ENCODE measurements around the gene CHODL.

Gene CHODL, protein sequence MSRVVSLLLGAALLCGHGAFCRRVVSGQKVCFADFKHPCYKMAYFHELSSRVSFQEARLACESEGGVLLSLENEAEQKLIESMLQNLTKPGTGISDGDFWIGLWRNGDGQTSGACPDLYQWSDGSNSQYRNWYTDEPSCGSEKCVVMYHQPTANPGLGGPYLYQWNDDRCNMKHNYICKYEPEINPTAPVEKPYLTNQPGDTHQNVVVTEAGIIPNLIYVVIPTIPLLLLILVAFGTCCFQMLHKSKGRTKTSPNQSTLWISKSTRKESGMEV

DNA sequence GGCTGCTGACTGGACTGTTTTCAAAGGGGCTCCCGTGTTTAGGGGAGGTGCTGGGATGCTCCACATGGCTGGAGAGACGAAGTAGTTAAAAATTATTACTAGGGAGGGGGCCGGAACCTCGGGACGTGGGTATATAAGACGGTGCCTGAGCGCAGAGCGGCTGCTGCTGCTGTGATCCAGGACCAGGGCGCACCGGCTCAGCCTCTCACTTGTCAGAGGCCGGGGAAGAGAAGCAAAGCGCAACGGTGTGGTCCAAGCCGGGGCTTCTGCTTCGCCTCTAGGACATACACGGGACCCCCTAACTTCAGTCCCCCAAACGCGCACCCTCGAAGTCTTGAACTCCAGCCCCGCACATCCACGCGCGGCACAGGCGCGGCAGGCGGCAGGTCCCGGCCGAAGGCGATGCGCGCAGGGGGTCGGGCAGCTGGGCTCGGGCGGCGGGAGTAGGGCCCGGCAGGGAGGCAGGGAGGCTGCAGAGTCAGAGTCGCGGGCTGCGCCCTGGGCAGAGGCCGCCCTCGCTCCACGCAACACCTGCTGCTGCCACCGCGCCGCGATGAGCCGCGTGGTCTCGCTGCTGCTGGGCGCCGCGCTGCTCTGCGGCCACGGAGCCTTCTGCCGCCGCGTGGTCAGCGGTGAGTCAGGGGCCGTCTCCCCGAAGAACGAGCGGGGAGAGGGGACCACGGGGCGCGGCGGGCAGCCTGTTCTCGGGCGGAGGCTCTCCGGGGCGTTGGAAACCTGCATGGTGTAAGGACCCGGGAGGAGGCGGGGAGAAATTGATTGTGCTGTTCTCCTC lies at the start of gene CHODL:
CHODL (plus strand) TSS at position 163 of the 793 bp plus-strand sequence; CDS start at position 554, 391 bp downstream.
- no peak for DNase-seq

DNA sequence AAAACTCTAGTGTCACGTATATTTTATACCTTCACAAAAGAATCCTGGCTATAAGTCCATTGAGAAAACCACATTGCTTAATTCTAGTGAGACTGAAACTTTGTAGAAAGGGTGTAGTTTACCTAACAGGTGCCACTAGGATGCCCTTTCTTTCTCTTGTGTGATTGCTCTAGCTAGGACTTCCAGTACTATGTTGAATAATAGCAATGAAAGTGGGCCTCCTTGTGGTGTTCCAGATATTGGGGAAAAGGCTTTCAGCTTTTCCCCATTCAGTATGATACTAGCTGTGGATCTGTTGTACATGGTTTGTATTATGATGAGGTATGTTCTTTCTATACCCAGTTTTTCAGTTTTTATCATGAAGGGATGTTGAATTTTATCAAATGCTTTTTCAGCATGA lies 39.7 kb upstream of the CHODL start:
- no peak for DNase-seq

DNA sequence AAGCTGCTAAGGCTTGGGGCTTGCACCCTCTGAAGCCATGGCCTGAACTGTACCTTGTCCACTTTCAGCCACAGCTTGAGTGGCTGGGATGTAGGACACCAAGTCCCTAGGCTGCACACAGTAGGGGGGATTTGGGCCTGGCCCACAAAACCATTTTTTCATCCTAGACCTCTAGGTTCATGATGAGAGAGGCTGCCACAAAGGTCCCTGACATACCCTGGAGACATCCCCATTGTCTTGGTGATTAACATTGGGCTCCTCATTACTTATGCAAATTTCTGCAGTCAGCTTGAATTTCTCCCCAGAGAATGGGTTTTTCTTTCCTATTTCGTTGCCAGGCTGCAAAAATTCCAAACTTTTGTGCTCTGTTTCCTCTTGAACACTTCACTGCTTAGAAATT lies 26.3 kb upstream of the CHODL start:
- DNase-seq = no peak

DNA sequence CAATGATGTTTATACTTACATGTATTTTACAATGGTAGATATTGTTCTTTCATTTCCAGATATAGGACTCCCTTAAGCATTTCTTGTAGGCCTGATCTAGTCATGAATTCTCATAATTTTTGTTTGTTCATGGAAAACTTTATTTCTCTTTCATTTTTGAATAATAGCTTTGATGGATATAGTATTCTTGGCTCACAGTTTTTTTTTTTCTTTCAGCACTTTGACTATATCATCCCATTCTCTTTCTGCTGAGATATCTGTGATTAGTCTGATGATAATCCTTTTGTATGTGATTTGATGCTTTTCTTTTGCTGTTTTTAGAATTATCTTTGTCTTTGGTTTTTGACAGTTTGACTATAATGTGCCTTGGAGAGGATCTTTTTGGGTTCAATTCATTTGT lies 24.1 kb upstream of the CHODL start:
- DNase-seq = no peak

DNA sequence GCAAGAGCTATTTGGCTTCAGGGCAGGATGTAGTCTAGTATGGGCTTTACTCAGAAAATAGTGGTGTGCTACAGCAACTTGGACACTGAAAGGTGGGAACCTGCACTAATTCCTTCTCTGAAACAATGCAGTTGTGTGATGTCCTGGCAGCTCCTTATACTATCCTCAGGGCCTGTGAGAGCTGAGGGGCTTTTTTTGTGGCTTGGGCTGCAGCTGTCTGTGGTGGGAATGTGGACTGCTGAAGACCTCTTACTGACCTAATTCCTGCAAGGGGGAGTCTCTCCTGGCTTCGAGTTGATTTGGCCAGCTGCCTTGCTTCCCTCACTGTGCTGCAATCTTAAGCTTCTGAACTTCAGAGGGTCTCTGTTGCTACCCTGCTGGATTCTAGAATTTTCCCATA lies 22.3 kb upstream of the CHODL start:
- no peak for DNase-seq

DNA sequence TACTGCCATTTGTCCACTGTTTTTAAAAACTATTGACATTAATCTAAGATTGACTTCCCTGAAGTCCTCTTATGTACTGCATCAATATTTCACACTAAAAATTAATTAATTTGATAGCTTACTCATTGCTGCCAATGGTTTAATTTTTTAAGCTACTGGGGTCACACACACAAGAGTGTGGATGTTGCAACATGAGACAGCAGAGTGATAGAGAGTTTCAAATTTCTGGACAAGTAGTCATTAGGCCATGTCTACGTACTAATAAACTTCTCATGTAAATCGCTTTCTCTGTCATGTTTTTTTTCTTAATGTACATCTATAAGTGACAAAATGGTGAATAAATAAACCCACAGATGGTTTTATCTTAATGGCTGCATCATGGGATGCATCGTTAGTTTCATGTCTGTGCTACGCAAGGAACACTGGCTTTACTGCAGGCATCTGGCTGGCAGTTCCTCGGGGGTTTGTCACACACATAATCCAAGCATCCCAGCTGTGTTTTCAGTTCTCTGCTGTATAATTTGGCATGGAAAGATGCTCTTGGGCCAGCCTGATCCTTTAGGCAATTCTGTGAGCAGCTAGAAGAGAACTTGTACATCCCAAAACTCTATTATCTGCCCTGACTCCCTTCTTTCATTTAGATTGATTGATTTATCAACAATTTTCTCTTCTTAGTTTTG lies 16.4 kb upstream of the CHODL start:
- no peak for DNase-seq

DNA sequence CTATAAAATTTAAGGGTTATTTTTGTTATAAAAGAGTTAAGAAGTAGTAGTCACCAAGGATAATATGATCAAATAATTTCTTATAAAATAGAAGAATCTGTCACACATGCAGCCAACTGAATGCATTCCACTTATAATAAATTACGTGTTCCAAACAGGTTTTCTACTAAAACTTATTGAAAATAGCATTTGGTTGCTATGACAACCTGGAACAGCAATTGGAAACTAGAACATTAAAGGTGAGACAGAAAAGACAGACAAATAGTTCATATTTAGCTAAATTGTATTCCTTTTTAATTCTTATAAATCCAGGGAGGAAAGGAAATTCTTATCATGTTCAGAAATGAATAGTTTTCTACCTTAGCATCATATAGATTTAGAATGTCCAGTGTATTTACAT lies 9.1 kb upstream of the CHODL start:
- DNase-seq = no peak

DNA sequence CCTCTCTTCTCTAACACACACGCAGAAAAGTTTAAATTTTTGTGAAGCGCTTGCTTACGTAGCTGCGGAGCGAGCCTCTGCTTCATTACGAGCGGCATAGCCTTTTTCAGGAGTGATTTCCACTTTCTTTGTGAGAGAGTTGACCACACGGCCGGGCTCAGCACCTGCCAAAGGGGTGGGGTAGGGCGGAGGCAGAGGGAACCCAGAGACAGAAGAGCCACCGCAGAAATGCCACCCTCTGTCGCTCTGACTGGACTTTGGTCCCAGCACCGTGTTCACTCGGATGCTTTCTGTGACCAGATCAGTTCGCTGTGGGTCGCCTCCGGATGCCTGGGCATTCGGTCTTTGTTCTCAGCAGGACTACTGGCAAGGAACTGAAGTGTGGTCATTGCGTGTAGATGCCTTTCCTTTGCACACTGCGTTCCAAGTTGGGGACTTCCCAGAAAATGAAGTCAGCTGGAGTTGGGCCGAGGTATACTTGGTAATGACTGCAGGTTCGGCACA lies 883 bp downstream of the CHODL start:
- no peak for DNase-seq

DNA sequence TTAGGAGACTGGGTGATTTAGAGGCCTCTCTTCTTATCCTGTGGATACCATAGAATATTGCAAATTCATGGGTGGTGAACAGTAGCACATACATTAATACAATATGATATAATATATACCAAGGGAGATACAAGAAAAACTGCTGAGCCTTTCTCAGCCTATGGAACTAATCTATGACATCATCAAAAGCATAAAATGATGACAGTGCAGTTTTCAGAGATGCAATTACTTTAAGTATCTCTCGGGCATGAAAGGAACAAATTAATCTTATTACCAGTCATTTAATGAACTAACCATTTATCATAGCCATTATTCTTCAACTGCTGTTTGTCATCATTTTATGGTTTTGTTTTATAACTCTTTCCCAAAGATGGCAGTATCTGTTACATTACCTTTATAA lies 3.5 kb downstream of the CHODL start:
- DNase-seq = no peak

DNA sequence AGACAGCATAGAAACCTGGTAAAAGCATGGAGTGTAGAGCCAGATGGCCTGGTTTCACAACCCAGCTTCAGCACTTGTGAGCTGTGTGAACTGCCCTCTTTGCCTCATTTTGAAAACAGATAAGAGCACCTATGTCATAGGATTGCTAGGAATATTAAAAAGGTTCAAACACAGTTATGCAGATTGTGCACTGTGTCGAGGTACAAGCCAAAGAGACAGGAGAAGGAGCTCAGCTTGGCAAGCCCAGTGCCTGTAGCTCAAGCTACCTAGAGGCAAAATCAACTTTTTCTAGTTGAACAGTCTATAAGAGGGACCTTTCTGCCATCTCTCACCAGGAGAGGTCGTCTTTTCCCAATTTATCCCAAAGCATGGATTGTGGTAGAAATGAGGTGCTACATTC lies 5.0 kb downstream of the CHODL start:
- DNase-seq = no peak

DNA sequence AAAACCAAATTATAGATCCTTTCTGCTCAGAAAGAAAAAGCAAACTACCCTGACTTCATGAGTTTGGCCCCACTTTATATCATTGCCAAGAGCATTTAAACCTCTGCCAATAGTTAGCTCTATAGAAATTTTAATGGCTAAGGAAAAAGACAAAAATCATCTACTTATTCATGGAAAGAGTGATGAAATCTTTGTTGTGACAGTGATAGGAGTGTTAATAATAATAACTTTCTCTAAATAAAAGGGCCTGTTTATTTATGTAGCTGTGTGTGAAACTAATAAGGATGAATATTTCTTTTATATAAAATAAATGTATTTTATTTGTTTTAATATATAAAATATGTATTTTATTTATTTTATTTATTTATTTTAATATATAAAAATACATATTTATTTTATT lies 6.4 kb downstream of the CHODL start:
- DNase-seq = no peak

DNA sequence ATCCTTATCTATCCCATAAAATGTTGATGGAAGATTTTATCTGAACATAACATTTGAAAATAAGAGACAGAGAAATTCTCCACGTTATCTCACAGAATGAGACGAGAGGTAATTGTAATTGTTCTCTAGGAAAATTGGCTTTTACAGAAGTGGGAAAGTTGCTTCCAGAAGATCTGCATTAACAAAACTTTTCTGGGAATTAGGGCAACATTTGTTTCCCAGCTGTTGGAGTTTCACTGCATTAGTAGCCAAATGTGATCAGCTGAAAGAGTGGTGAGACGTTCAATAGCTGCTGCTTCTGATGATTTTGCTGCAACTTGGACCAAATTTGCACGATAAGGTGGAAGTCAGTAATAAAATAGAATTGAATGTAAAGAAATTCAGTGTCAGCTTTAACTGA lies 7.6 kb downstream of the CHODL start:
- no peak for DNase-seq

DNA sequence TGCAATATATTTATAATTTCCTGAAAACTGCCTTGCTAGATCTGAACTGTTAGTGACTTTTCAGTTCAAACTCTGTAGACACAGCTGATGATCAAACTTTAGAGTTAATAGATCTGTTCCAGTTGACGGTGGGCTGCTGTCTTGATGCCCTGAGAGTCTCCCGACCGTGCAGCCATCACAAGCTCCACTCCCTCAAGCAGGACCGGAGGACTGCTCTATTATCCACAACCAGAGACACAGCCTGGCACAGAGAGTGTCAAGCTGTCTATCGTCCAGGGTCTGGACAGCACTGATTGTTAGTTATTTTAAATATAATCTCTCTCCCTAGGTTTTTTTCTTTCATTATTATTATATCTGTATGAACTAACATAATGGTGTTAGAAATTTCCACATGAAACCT lies 8.0 kb downstream of the CHODL start:
- no peak for DNase-seq

DNA sequence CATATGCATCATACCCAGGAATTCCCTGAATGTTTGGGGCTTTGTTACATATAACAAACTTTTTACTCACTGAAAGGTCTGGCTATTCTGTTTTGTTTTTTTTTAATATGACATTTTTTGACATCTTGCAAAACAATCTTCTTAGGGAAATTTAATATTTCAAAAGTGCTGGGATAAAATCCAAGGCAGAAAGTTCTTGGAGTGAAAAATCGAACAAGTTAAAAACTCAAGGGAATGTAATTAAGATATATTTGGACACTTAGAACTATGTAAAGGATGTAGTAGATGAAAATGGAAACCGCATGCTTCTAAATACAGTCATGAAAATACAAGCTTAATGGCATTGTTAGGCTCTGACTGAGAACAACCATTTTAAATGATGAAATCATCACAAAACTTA lies 8.6 kb downstream of the CHODL start:
- DNase-seq = no peak

DNA sequence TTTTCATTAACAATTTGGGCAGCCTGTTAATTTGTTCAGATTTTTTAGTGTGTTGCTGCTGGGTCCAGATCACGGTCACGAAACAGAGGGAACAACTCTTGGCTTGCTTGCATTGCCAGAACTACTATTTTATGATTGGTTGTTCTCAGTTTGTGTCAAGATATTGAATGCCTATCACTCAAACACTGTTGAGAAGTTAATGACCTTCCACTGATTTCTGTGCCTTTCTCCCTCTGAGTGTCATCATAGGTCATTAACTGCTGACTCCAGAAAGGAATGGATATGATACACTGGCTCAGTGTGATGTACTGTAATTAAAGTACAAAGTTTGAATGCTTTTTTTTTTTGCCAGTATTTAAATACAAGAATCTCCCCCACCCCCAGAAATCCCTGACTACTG lies 9.2 kb downstream of the CHODL start:
- DNase-seq = no peak

DNA sequence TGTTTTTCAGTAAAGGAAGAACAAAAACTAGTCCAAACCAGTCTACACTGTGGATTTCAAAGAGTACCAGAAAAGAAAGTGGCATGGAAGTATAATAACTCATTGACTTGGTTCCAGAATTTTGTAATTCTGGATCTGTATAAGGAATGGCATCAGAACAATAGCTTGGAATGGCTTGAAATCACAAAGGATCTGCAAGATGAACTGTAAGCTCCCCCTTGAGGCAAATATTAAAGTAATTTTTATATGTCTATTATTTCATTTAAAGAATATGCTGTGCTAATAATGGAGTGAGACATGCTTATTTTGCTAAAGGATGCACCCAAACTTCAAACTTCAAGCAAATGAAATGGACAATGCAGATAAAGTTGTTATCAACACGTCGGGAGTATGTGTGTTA lies 21.3 kb downstream of the CHODL start:
- no peak for DNase-seq

DNA sequence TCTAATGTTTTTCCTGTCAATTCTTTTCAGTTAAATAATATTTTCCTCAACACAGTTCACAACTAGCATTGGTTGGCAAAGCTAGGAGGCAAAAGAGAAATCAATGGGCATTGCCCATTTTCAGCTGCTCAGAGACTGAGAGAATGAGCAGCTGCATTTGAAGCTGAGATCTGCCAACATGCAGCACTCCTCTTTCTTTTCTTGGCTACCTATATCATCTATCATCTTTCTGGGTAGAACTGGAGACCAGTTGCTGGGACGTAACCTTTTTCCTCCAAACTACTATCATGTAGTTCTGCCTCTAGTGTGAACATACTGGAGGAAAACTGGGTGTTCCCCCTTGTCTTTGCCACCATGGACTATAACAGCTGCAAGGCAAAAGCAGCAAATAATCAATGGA lies 22.9 kb downstream of the CHODL start:
- DNase-seq = no peak

DNA sequence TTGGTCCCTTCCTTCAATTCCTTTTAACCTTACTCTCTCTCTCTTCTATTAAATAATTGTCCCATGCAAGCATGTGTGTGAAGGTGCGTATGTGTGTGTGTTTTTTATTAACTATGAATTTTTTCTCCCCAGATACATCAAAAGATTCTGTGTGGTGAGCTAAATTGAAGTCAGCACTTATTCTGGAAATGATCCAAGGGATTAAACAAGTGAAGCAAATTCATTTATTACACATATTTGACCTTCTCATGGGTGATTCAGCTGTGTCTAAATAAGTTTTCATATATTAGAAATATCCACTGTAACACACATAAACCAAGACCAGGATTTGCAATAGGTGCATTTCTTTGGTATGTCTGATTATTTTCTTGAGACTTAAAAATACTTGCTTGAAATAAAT lies 24.3 kb downstream of the CHODL start:
- DNase-seq = no peak

DNA sequence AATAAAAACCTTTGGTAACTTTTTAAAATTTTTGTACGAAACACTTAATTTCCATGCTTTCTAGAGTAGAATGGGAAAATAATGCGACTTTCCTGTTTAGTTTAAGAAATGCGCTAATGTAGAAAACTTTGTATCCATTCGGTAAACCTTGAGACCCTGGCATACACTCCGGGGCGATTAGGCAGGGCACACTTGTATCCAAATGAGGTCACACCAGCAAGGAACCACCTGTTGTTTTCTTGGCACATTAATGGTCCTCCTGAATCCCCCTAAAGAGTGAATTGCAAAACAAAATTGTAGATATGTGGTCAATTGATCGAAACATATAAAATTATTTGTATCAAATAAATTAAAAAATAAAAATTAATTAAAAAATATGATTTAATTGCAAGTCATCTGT lies 25.2 kb downstream of the CHODL start:
- no peak for DNase-seq

DNA sequence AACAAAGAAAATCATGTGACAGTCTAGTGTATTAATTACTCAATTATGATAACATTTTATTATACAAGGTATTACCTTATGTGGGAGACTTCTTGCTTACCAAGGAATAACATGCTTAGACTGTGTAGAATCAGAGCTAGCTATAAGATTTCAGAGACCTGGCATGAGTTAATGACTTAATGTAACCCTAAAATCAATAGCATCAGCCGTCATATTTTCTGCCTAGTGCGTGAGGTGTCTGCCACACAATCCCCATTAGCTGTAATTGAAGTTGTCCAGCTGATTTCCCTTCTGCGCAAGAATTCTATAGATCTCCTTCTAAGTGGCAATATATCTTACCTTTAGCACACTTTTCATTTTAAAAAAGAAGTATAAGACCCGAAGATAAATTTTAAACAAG lies 28.8 kb downstream of the CHODL start:
- no peak for DNase-seq

DNA sequence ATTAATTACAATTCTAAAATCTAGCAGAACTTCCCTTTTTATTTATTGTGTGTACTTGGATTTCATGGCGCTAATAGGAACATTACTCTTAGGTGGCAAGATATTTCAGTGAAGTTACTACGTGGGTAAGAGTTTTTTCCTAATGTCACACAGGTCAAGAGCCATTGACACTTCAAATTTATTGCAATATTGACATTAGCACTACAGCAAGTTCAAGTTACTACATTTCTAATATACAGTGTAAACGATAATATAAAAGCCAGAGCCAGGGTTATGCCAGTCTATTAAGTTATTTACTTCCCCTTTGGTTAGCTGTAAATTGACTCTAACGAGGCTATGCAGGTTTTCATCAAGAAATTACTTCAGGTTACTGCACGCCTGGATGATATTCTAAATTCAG lies 29.7 kb downstream of the CHODL start:
- DNase-seq = no peak

DNA sequence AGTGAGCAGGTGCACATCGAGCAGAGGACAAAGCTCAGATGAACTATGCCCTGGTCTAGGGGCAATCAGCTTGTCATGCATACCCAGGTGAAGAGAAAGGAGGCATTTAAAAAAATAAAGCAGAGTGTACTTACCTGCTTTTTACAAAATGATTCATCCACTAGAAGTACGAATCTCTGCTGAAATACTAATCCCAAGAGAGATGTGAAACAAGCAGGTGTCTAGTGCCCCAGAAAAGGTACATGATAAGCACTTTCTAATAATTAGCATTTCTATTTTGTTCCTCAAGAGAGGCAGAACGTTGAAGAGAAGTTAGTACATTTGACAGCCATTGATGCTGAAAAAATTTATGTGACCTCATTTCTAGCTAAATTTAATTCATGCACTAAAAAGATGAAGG lies 31.1 kb downstream of the CHODL start:
- no peak for DNase-seq

DNA sequence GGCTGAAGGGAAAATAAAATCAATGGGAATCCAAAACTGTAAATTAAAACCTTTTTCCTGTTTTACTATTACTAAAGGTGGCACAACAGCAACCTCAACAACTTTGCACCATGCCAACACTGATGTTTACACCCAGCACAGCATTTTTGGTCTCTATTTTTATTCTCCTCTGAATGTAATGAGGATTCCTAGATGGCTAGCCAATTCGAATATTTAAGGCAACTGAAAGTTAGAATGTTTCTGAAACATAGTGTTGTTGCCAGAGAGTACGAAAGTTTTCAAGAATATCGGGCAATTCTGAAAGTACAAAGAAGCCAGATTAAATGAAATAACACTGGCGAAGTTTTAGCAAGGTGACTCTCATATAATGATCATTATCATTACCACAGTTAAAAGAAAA lies 40.7 kb downstream of the CHODL start:
- no peak for DNase-seq

DNA sequence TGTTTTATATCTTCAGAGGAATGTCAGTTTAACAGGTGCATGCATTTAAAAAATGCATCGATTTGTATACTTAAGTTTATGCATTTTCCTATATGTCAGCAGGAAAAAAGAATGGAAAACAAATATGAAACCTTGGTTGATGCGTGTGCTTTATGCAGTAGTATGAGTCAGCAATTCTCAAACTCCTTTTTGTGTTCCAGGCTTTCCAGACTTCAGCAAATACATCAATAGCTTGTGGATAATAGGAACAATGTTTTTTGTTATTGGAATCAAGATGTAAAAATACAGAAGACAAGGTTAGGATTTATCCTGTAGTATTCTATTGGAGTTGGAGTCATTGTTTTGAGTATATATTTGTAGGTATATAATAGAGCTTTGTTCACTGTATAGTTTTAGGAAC lies 45.2 kb downstream of the CHODL start:
- DNase-seq = no peak
